Stimulated activated naive CD8-positive, alpha-beta T cell treated with anti-CD3 and anti-CD28 coated beads, Interleukin-15, Interleukin-2, amounts not matched to agents 100 ng/mL and 50 ng/mL, for 24 hours (primary cell): ENCODE data around the gene BRPF1.

Experiments used
- H3K27ac Mint-ChIP-seq: one replicate; pipeline ENCODE4 v1.8.0; 2021; ENCODE audit warnings: mild to moderate bottlenecking, mixed read lengths
- H3K27me3 Mint-ChIP-seq: one replicate; pipeline ENCODE4 v1.8.0; 2021; ENCODE audit warnings: mixed read lengths
- H3K36me3 Mint-ChIP-seq: one replicate; pipeline ENCODE4 v1.8.0; 2021; ENCODE audit warnings: low read depth, mixed read lengths
- H3K4me1 Mint-ChIP-seq: one replicate; pipeline ENCODE4 v1.8.0; 2021; ENCODE audit warnings: low read depth, mixed read lengths
- H3K4me3 Mint-ChIP-seq: one replicate; pipeline ENCODE4 v1.8.0; 2021; ENCODE audit warnings: mild to moderate bottlenecking, mixed read lengths
- H3K9me3 Mint-ChIP-seq: one replicate; pipeline ENCODE4 v1.8.0; 2021; ENCODE audit warnings: mixed read lengths

The BRPF1 gene

DNA sequence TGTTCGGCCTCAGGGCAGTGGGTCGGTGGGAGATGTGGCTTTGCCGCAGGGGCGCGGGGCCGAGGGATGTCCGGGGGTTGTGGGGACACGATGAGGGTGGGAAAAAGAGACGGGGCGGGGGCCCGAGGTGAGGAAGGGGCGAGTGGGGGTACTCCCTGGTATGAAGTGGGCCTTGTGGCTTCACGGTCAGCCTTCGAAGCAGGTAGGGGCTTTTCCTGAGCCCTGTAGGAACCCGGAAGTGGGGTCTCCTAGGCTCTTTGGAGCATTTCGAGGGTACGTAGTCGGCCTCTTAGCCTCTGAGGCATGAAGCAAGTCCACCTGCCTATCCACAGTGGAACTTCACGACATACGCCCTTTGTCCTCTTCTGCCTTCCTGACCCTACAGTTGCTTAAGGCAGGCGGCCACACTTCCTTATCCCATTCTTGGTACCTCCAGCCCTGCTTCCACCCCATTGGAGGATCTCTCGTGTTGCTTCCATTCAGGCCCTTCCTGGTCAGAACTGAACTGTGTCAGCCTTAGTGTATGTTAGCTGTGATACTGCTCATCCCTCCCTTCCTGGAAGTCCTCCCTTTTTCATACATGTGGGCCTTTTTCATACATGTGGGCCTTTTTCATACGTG lies 61.7 kb downstream of the BRPF1 start:
- Mint-ChIP-seq H3K27ac (peak overlapping the region; percentile 100), H3K9me3 (no peaks in the 10 kb centered on the region), H3K4me1 (peaks cover 69% of the 10 kb centered on the region), H3K36me3 (peaks cover 59% of the 10 kb centered on the region), H3K4me3 (peak overlapping the region; percentile 97), H3K27me3 (no peaks in the 10 kb centered on the region)

DNA sequence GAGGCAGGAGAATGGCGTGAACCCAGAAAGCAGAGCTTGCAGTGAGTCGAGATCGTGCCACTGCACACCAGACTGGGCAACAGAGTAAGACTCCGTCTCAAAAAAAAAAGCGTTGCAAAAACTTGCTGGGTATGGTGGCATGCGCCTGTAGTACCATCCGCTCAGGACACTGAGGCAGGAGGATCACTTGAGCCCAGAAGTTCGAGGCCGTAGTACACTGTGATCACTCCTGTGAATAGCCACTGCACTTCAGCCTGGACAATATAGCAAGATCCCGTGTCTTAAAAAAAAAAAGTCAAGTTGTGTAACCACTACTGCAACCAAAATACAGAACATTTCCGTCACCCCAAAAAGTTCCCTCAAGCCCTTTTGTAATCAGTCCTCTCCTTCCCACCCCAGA lies 62.9 kb downstream of the BRPF1 start:
- Mint-ChIP-seq H3K9me3 (no peaks in the 10 kb centered on the region), H3K36me3 (peaks cover 62% of the 10 kb centered on the region), H3K4me1 (peaks cover 62% of the 10 kb centered on the region), H3K27ac (peak overlapping the region; percentile 87), H3K4me3 (peak overlapping the region; percentile 97), H3K27me3 (no peaks in the 10 kb centered on the region)

DNA sequence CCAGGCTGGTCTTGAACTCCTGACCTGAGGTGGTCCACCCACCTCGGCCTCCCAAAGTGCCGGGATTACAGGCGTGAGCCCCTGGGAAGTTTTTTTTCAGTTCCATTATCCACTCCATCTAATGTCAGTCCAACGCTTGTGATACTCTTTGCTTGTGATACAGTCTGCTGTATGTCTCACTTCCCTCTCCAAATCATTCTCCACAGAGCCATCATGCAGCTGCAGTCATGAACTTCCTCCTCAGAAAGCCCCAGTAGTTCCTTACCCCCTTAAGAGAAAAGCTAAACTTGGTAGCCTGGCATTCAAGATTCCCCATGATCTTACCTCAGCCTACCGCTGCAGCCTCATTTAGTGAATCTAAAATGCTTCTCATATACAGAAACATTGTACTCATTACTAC lies 63.7 kb downstream of the BRPF1 start:
- H3K4me1 Mint-ChIP-seq: peaks cover 56% of the 10 kb centered on the region
- peak overlapping the region; percentile 83 for H3K27ac Mint-ChIP-seq
- peak overlapping the region; percentile 66 for H3K4me3 Mint-ChIP-seq
- H3K9me3 Mint-ChIP-seq: no peaks in the 10 kb centered on the region
- peaks cover 62% of the 10 kb centered on the region for H3K36me3 Mint-ChIP-seq
- H3K27me3 Mint-ChIP-seq: no peaks in the 10 kb centered on the region

DNA sequence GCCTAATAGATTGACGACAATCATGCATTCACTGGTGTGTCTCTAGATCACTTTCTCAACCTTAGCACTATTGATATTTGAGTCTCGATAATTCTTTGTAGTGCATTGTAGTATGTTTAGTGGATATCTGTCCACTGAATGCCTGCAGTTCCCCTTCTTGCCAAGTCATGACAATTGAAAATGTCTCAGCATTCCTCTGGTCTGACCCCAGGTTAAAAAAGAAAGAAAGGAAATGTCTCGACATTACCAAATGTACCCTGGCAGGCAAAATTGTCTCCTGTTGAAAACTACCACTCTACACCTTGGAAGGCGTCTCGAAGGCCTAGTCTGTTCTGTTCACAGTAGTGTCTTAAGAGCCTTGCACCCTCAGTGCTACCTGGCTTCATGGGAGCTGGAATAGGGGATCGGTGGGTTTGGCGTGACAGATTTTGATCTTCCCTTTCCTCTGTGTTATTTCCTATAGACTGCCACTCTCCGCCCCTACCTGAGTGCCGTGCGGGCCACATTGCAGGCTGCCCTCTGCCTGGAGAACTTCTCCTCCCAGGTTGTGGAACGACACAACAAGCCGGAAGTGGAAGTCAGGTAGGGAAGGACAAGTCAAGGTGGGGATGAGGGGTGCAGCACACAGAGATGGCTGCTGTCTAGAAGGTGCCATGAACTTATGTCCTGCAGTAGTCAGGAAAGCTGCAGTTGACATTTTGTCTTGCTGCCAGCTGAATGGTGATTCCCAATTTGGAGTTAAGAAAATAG lies 65.8 kb downstream of the BRPF1 start:
- Mint-ChIP-seq H3K9me3 (no peaks in the 10 kb centered on the region), H3K4me3 (no peak overlapping the region), H3K27ac (no peak overlapping the region), H3K36me3 (peaks cover 66% of the 10 kb centered on the region), H3K4me1 (peaks cover 36% of the 10 kb centered on the region), H3K27me3 (no peaks in the 10 kb centered on the region)
